ENCODE measurements around the gene TGFBRAP1.

The TGFBRAP1 gene

GRCh38 chr2:105309147-105309545, 20.4 kb downstream of the TGFBRAP1 start:
- DNase-seq = no peak

GRCh38 chr2:105308382-105309146, 21.0 kb downstream of the TGFBRAP1 start:
- no peak for DNase-seq

GRCh38 chr2:105307962-105308361, 21.6 kb downstream of the TGFBRAP1 start:
- no peak for DNase-seq

- no peak for DNase-seq
These were observed 22.0 kb downstream of the TGFBRAP1 start for GRCh38 chr2:105307550-105307949.

GRCh38 chr2:105307146-105307545, 22.4 kb downstream of the TGFBRAP1 start:
- no peak for DNase-seq

GRCh38 chr2:105301646-105302045, 27.9 kb downstream of the TGFBRAP1 start:
- no peak for DNase-seq

GRCh38 chr2:105299290-105299689, 30.2 kb downstream of the TGFBRAP1 start:
- no peak for DNase-seq

GRCh38 chr2:105298017-105298416, 31.5 kb downstream of the TGFBRAP1 start:
- DNase-seq = no peak

- no peak for DNase-seq
These were observed 32.3 kb downstream of the TGFBRAP1 start for GRCh38 chr2:105297216-105297615.

- DNase-seq = no peak
These were observed 33.4 kb downstream of the TGFBRAP1 start for GRCh38 chr2:105296017-105296611.

- DNase-seq = no peak
These were observed 34.6 kb downstream of the TGFBRAP1 start for GRCh38 chr2:105294844-105295481.

- DNase-seq = no peak
These were observed 35.5 kb downstream of the TGFBRAP1 start for GRCh38 chr2:105294046-105294445.

- DNase-seq = no peak
These were observed 37.6 kb downstream of the TGFBRAP1 start for GRCh38 chr2:105291981-105292380.

- no peak for DNase-seq
These were observed 38.4 kb downstream of the TGFBRAP1 start for GRCh38 chr2:105290981-105291660.

- DNase-seq = no peak
These were observed 41.4 kb downstream of the TGFBRAP1 start for GRCh38 chr2:105288133-105288532.

GRCh38 chr2:105287692-105288091, 41.8 kb downstream of the TGFBRAP1 start:
- no peak for DNase-seq

- DNase-seq = no peak
These were observed 46.0 kb downstream of the TGFBRAP1 start for GRCh38 chr2:105283532-105283931.

GRCh38 chr2:105280281-105280680, 49.3 kb downstream of the TGFBRAP1 start:
- DNase-seq = no peak

- no peak for DNase-seq
These were observed 50.4 kb downstream of the TGFBRAP1 start for GRCh38 chr2:105279126-105279525.

- no peak for DNase-seq
These were observed 50.9 kb downstream of the TGFBRAP1 start for GRCh38 chr2:105278654-105279053.

GRCh38 chr2:105274046-105274445, 55.5 kb downstream of the TGFBRAP1 start:
- DNase-seq = no peak

GRCh38 chr2:105272176-105272575, 57.4 kb downstream of the TGFBRAP1 start:
- no peak for DNase-seq

- no peak for DNase-seq
These were observed 58.0 kb downstream of the TGFBRAP1 start for GRCh38 chr2:105271393-105272045.
